IMR-90 (cell line): ENCODE data around the gene MAPKAPK2. TPM values are rescaled to one million over a fixed set of nuclear protein-coding genes. Genes with fewer than 3 reads are reported as not detected.

ENCODE experiments used
- ATAC-seq: fragments of 200-7000 bp; cut with Tn5 transposase; 2 replicates; pipeline ENCODE4 v1.9.1; 2020; ENCODE audit warnings: low read depth, mild to moderate bottlenecking, moderate library complexity
- BruUV-seq: library from RNA; stranded (reverse); fragments of 400-500 nt; replicated peaks from 2 replicates; lab custom pipeline; 2021; lab: Mats Ljungman, UMichigan
- CTCF ChIA-PET: fragments of 300-600 bp; formaldehyde crosslinking; extraction: SDS; loops from one replicate; lab custom pipeline; 2021; ENCODE audit warnings: antibody characterized with exemption; lab: Yijun Ruan, JAX
- POLR2A ChIA-PET: fragments of 300-600 bp; sonication (Branson Sonifier 250); formaldehyde crosslinking; loops from one replicate; lab custom pipeline; 2022; ENCODE audit warnings: antibody characterized with exemption; ENCODE audit not compliant: unreplicated experiment; lab: Charles Lee
- DNase-seq: peaks from one replicate; pipeline ENCODE4 v3.0.0; 2013
- H2AFZ ChIP-seq: replicated peaks from 2 replicates; pipeline ENCODE3; 2013; ENCODE audit warnings: low read length, mild to moderate bottlenecking; ENCODE audit not compliant: poor library complexity
- H2AK5ac ChIP-seq: 2 replicates; pipeline ENCODE4 v1.6.1; 2013; ENCODE audit warnings: low read depth, low read length, inconsistent platforms
- H2AK9ac ChIP-seq: replicated peaks from 2 replicates; pipeline ENCODE3; 2013; ENCODE audit warnings: mild to moderate bottlenecking, low read depth, low read length, moderate library complexity; ENCODE audit not compliant: poor library complexity
- H2BK120ac ChIP-seq: 2 replicates; pipeline ENCODE4 v1.6.1; 2013; ENCODE audit warnings: low read depth, low read length, inconsistent platforms
- H2BK15ac ChIP-seq: 3 replicates; pipeline ENCODE4 v1.6.1; 2013; ENCODE audit warnings: low read depth, low read length, inconsistent platforms
- H2BK20ac ChIP-seq: 2 replicates; pipeline ENCODE4 v1.6.1; 2013; ENCODE audit warnings: low read depth, mild to moderate bottlenecking, inconsistent platforms, low read length, moderate library complexity
- H2BK5ac ChIP-seq: 2 replicates; pipeline ENCODE4 v1.6.1; 2013; ENCODE audit warnings: mild to moderate bottlenecking, low read depth, low read length, inconsistent platforms; ENCODE audit not compliant: poor library complexity, severe bottlenecking
- H3K14ac ChIP-seq: replicated peaks from 2 replicates; pipeline ENCODE4 v1.6.1; 2013; ENCODE audit warnings: low read depth, low read length, inconsistent platforms
- H3K18ac ChIP-seq: 2 replicates; pipeline ENCODE4 v1.6.1; 2013; ENCODE audit warnings: low read depth, low read length, control low read depth
- H3K23ac ChIP-seq: 2 replicates; pipeline ENCODE4 v1.6.1; 2013; ENCODE audit warnings: low read depth, low read length, inconsistent platforms
- H3K27ac ChIP-seq: 2 replicates; pipeline ENCODE4 v1.5.1; 2013; ENCODE audit warnings: mild to moderate bottlenecking, control low read depth, low read length; ENCODE audit not compliant: insufficient read depth
- H3K27me3 ChIP-seq: 2 replicates; pipeline ENCODE4 v1.6.1; 2013; ENCODE audit warnings: low read length; ENCODE audit not compliant: control insufficient read depth, insufficient read depth
- H3K36me3 ChIP-seq: 2 replicates; pipeline ENCODE4 v1.6.1; 2013; ENCODE audit warnings: low read length, mixed read lengths; ENCODE audit not compliant: control insufficient read depth, insufficient read depth
- H3K4ac ChIP-seq: 2 replicates; pipeline ENCODE4 v1.6.1; 2013; ENCODE audit warnings: low read depth, low read length, inconsistent platforms
- H3K4me1 ChIP-seq: 2 replicates; pipeline ENCODE4 v1.6.1; 2013; ENCODE audit warnings: low read length, mixed read lengths; ENCODE audit not compliant: control insufficient read depth, insufficient read depth
- H3K4me2 ChIP-seq: 2 replicates; pipeline ENCODE4 v1.6.1; 2013; ENCODE audit warnings: low read depth, mild to moderate bottlenecking, control low read depth, low read length, moderate library complexity
- H3K4me3 ChIP-seq: 2 replicates; pipeline ENCODE4 v1.5.1; 2013; ENCODE audit warnings: low read depth, mild to moderate bottlenecking, control low read depth, low read length, moderate library complexity; ENCODE audit not compliant: insufficient read depth
- H3K56ac ChIP-seq: 2 replicates; pipeline ENCODE4 v1.6.1; 2013; ENCODE audit warnings: low read length, inconsistent platforms; ENCODE audit not compliant: insufficient read depth; ENCODE audit errors: extremely low read depth
- H3K79me1 ChIP-seq, 2 experiments: 2 replicates each; pipeline ENCODE4 v1.6.1; 2013; ENCODE audit warnings: low read length in 2 of 2, inconsistent platforms in 1 of 2, low read depth in 1 of 2
- H3K9ac ChIP-seq: 2 replicates; pipeline ENCODE4 v1.6.1; 2013; ENCODE audit warnings: low read depth, low read length, control low read depth
- H3K9me1 ChIP-seq: 2 replicates; pipeline ENCODE4 v1.6.1; 2013; ENCODE audit warnings: low read length, inconsistent platforms; ENCODE audit not compliant: insufficient read depth
- H3K9me3 ChIP-seq: 2 replicates; pipeline ENCODE4 v1.6.1; 2013; ENCODE audit warnings: low read length; ENCODE audit not compliant: control insufficient read depth, insufficient read depth
- H4K20me1 ChIP-seq: 2 replicates; pipeline ENCODE4 v1.6.1; 2013; ENCODE audit warnings: low read length, inconsistent platforms; ENCODE audit not compliant: insufficient read depth
- H4K5ac ChIP-seq: 2 replicates; pipeline ENCODE4 v1.6.1; 2013; ENCODE audit warnings: mild to moderate bottlenecking, low read depth, low read length, control low read depth
- H4K8ac ChIP-seq, 2 experiments: 2 replicates each; pipeline ENCODE4 v1.6.1; 2013; ENCODE audit warnings: low read depth in 2 of 2, low read length in 2 of 2, control low read depth in 1 of 2, inconsistent platforms in 1 of 2
- H4K91ac ChIP-seq: 2 replicates; pipeline ENCODE4 v1.6.1; 2013; ENCODE audit warnings: low read depth, low read length, inconsistent platforms; ENCODE audit not compliant: insufficient read depth
- BHLHE40 ChIP-seq: fragments of 150-350 bp; IDR thresholded peaks from 2 replicates; pipeline ENCODE4 v1.6.1; 2016; ENCODE audit warnings: mild to moderate bottlenecking, low read depth, low read length
- CEBPB ChIP-seq: IDR thresholded peaks from 2 replicates; pipeline ENCODE4 v1.6.1; 2012; ENCODE audit warnings: low read depth, low read length, improper control_type of control experiment
- CHD1 ChIP-seq: IDR thresholded peaks from 2 replicates; pipeline ENCODE4 v1.6.1; 2012; ENCODE audit warnings: low read depth, low read length, improper control_type of control experiment
- CTCF ChIP-seq: conservative IDR thresholded peaks from 2 replicates; pipeline ENCODE4 v1.5.1; 2012; ENCODE audit warnings: mild to moderate bottlenecking, low read depth, low read length, improper control_type of control experiment
- FOS ChIP-seq: fragments of 150-350 bp; IDR thresholded peaks from 2 replicates; pipeline ENCODE4 v1.6.1; 2016; ENCODE audit warnings: low read depth, low read length
- MAFK ChIP-seq: IDR thresholded peaks from 2 replicates; pipeline ENCODE4 v1.6.1; 2012; ENCODE audit warnings: low read depth, low read length, improper control_type of control experiment
- MAZ ChIP-seq: IDR thresholded peaks from 2 replicates; pipeline ENCODE4 v1.6.1; 2012; ENCODE audit warnings: low read depth, mild to moderate bottlenecking, low read length, improper control_type of control experiment, moderate library complexity, borderline replicate concordance
- MXI1 ChIP-seq: IDR thresholded peaks from 2 replicates; pipeline ENCODE4 v1.6.1; 2012; ENCODE audit warnings: low read depth, mild to moderate bottlenecking, low read length, moderate library complexity, borderline replicate concordance
- POLR2A ChIP-seq: IDR thresholded peaks from 2 replicates; pipeline ENCODE4 v1.6.1; 2012; ENCODE audit warnings: mild to moderate bottlenecking, low read depth, low read length
- RAD21 ChIP-seq: IDR thresholded peaks from 2 replicates; pipeline ENCODE4 v1.6.1; 2012; ENCODE audit warnings: low read length, improper control_type of control experiment
- RCOR1 ChIP-seq: IDR thresholded peaks from 2 replicates; pipeline ENCODE4 v1.6.1; 2012; ENCODE audit warnings: mild to moderate bottlenecking, low read length, improper control_type of control experiment; ENCODE audit not compliant: insufficient replicate concordance
- RFX5 ChIP-seq: IDR thresholded peaks from 2 replicates; pipeline ENCODE4 v1.8.0; 2012; ENCODE audit warnings: low read depth, mild to moderate bottlenecking, low read length, moderate library complexity
- SMC3 ChIP-seq: fragments of 150-350 bp; IDR thresholded peaks from 2 replicates; pipeline ENCODE4 v1.6.1; 2016; ENCODE audit warnings: low read depth, mild to moderate bottlenecking, antibody characterized with exemption, low read length, moderate library complexity
- WGBS, 2 experiments: methylation state at CpG; one replicate each; pipeline versions ENCODE4 v1.1.5 to v1.1.7; 2013; ENCODE audit warnings: missing lambda C conversion rate in 2 of 2; ENCODE audit not compliant: insufficient read length in 1 of 2; ENCODE audit errors: extremely low coverage in 2 of 2; 5-methylcytosine and 5-hydroxymethylcytosine counted together
- dilution Hi-C: fragments of 300-500 bp; cut with HindIII; formaldehyde crosslinking; loops from one replicate; pipeline ENCODE4 v1.14.3; 2018; ENCODE audit warnings: low sequenced_read_pairs; ENCODE audit not compliant: unreplicated experiment
- in situ Hi-C: fragments of 300-500 bp; cut with MboI; formaldehyde crosslinking; loops from 3 replicates; pipeline ENCODE4 v1.14.3; 2019; ENCODE audit warnings: low sequenced_read_pairs, inconsistent platforms, mixed read lengths
- intact Hi-C: fragments of 100-400 bp; cut with micrococcal nuclease; formaldehyde crosslinking; loops from 2 replicates; pipeline ENCODE4 v1.10.0; 2022
- polyA plus RNA-seq, 3 experiments: library from polyadenylated mRNA; depleted of rRNA; stranded (reverse); fragments of >200 nt; gene quantifications; 2 replicates each; pipeline ENCODE4 v1.2.3, GENCODE V29; 2012; ENCODE audit warnings: low replicate concordance in 1 of 3
- total RNA-seq: library from RNA; depleted of rRNA; stranded (reverse); fragments of >200 nt; gene quantifications from 2 replicates; pipeline ENCODE4 v1.2.3, GENCODE V29; 2012
- TF ChIP-seq, protein P1 (sequence below): fragments of 150-350 bp; IDR thresholded peaks from 2 replicates; pipeline ENCODE4 v1.6.1; 2016; ENCODE audit warnings: low read depth, mild to moderate bottlenecking, low read length, moderate library complexity, borderline replicate concordance

Gene MAPKAPK2
- total and polyA plus RNA-seq, 2 of the 4 experiments (the other 2 are of a cell fraction) = 56.5 to 66.4 TPM

DNA sequence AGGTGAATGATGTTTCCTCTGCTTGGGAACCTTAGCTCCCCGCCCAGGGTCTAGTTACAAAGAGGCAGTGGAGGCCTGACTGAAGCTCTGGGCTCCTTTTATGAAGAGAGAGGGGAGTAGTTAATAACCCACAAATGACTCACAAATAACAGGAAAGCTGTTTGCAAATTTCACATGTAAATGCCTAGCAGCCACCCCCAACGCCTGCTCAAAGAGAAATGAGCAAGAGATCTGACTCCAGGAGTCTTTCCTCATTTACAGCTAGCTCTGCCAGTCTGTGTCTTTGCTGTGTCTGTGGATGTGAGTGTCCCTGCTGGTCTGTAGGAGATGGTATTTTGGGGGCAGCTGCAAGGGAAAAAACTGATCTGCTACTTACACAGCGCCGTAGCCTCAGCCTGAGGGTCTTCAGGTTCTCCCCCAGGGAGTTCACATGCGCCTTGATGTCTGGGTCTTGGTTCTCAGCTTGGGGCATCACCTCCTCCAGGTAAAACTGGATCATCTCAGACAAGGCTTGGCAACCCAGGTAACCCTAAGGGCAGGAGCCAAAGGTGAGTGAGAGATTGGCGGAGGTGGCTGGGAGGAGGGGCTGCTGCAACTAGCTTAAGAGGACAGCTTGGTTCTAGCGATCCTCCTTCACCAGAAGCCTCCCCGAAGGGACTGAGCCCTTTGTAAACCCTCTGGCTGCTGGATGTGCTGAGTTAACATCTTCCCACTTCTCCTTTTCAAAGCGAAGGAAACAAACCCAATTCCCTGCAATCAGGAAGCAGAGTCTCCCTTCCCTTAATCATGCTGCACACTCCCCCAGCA lies 86.0 kb downstream of the MAPKAPK2 start, which contains the start of gene IL19:
IL19 (plus strand) TSS at position 243 of the 807 bp plus-strand sequence. CDS start 65,890 bp downstream, outside the sequence.
- Histone ChIP-seq H2BK20ac (no peak within 1 kb of the TSS), H3K4ac (no peak within 1 kb of the TSS), H3K23ac (no peak within 1 kb of the TSS), H2AK5ac (peak within 1 kb of the TSS; percentile 50), H2AFZ (no peak within 1 kb of the TSS), H2AK9ac (peak within 1 kb of the TSS; percentile 40), H3K4me2 (no peak within 1 kb of the TSS), H2BK15ac (peak within 1 kb of the TSS; percentile 13; the same call in 1 of the 3 replicates), H2BK120ac (no peak within 1 kb of the TSS; the same call in 1 of the 2 replicates), H4K20me1 (no peaks in the 10 kb centered on the region), H3K9me3 (no peaks in the 10 kb centered on the region), H3K36me3 (no peaks in the 10 kb centered on the region), H4K8ac (no peak within 1 kb of the TSS; a peak in 1 of 4 replicates), H3K4me1 (peaks cover 3% of the 10 kb centered on the region), H3K18ac (no peak within 1 kb of the TSS), H3K27ac (no peak within 1 kb of the TSS), H3K9me1 (no peaks in the 10 kb centered on the region; the same call in 1 of the 2 replicates), H3K4me3 (no peak within 1 kb of the TSS), H2BK5ac (no peak within 1 kb of the TSS), H3K27me3 (peaks cover 20% of the 10 kb centered on the region), H3K56ac (no peak within 1 kb of the TSS), H4K5ac (no peak within 1 kb of the TSS), H3K79me1 (no peaks in the 10 kb centered on the region), H3K9ac (no peak within 1 kb of the TSS), H4K91ac (no peak within 1 kb of the TSS), H3K14ac (peak within 1 kb of the TSS; percentile 8; the same call in 1 of the 2 replicates)
- WGBS, 2 experiments = 100% methylated on average over 1 of the region's 9 CpGs; no CpG with 5 or more reads in 1 of the 2 experiments
- intact Hi-C loops = no loop called here
- dilution Hi-C loops = no loop called here
- ATAC-seq (no peak; the same call in 1 of the 2 replicates), DNase-seq (peak; percentile 34)
- no TSS peak for BruUV-seq
- POLR2A ChIA-PET = no interaction called here
- CTCF ChIA-PET = interaction anchor here (1.9 kb wide), 1 partner anchor 39 kb away, joined by 4 read pairs; no protein-coding TSS in a partner anchor
- in situ Hi-C loops = no loop called here
- TF ChIP-seq, protein P1, sequence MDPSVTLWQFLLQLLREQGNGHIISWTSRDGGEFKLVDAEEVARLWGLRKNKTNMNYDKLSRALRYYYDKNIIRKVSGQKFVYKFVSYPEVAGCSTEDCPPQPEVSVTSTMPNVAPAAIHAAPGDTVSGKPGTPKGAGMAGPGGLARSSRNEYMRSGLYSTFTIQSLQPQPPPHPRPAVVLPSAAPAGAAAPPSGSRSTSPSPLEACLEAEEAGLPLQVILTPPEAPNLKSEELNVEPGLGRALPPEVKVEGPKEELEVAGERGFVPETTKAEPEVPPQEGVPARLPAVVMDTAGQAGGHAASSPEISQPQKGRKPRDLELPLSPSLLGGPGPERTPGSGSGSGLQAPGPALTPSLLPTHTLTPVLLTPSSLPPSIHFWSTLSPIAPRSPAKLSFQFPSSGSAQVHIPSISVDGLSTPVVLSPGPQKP = no peak
- no peak for TF ChIP-seq POLR2A
- TF ChIP-seq RFX5 = no peak
- no peak for TF ChIP-seq CHD1
- TF ChIP-seq RAD21 = no peak
- no peak for TF ChIP-seq BHLHE40
- TF ChIP-seq RCOR1 = no peak
- no peak for TF ChIP-seq CEBPB
- TF ChIP-seq CTCF = no peak
- no peak for TF ChIP-seq MAZ
- TF ChIP-seq MXI1 = no peak
- no peak for TF ChIP-seq MAFK
- no peak for TF ChIP-seq SMC3
- no peak for TF ChIP-seq FOS
